VCaP (cell line): ENCODE data around the gene HAGHL.

ENCODE experiments used
- H3K27ac ChIP-seq: fragments of 450-650 bp; 2 replicates; pipeline ENCODE4 v1.5.1; 2017
- CTCF ChIP-seq: fragments of 450-650 bp; conservative IDR thresholded peaks from 2 replicates; pipeline ENCODE4 v1.5.1; 2017; ENCODE audit warnings: mild to moderate bottlenecking, moderate library complexity

HAGHL gene

DNA sequence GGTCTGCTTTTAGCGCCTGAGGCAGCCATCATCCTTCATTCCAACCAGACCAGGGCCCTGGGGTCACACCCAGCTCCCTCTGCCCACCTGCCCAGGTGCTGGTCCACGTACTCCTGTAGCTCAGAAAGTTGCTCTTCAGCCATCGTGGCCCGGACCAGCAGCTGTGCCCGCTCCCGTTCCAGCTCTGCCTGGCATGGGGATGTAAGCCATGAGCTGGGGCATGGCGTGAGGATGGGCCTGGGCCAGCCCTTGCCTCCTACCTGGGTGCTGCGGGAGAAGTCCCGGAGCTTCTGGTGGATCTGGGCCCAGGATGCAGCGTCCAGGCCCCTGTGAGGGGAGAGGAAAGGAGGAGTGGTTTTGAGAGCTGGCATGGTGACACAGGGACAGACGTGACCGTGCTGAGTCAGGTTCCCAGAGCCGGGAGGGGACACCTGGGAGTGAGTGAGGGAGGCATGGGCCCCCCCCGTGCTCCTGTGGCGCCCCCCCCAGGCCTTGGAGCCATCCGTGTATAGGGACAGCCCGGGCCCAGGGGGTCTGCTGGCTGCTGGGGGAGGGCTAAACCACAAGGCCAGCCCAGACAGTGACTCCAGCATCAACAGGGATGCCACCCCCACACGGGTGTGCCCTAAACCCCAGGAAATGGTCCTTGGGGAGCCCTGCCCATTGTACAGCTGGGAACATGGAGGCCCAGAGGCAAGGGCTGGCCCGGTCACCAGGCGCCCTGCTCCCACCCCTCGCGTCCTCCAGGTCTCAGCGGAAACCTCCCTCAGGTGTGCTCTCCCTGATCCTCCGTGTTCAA, 3.9 kb upstream of the HAGHL start:
- H3K27ac ChIP-seq = no peak overlapping the region
- TF ChIP-seq CTCF = no peak

DNA sequence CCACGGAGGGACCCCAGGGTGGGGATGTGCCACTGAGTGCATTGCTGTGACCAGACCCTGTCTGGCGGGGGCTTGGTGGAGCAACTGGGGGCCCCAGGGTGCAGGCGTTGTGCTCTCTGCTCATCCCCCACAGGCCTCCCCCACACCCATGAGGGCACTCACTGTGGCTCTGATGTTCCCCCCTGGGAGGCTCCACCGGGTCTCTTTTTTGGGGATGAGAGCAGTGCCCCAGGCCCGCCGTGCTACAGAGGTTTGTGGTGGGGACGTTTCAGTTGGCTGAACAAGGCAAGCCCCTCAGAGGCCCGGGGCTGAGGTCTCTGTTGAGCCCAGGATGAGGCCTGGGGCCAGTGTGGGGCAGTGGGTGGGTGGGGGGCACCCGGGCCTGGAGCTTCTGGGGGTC, 3.2 kb upstream of the HAGHL start:
- H3K27ac ChIP-seq = no peak overlapping the region
- no peak for TF ChIP-seq CTCF

- H3K27ac ChIP-seq = peak overlapping the region; percentile 90; the same call in 1 of the 2 replicates
Observed at GRCh38 chr16:724188-725040, 2.5 kb upstream of the HAGHL start.

GRCh38 chr16:725041-725376, 1.9 kb upstream of the HAGHL start:
- TF ChIP-seq CTCF = no peak
- H3K27ac ChIP-seq = peak overlapping the region; percentile 90

More at GRCh38 chr16:724188-725040, 2.5 kb upstream of the HAGHL start:
- TF ChIP-seq CTCF = no peak

DNA sequence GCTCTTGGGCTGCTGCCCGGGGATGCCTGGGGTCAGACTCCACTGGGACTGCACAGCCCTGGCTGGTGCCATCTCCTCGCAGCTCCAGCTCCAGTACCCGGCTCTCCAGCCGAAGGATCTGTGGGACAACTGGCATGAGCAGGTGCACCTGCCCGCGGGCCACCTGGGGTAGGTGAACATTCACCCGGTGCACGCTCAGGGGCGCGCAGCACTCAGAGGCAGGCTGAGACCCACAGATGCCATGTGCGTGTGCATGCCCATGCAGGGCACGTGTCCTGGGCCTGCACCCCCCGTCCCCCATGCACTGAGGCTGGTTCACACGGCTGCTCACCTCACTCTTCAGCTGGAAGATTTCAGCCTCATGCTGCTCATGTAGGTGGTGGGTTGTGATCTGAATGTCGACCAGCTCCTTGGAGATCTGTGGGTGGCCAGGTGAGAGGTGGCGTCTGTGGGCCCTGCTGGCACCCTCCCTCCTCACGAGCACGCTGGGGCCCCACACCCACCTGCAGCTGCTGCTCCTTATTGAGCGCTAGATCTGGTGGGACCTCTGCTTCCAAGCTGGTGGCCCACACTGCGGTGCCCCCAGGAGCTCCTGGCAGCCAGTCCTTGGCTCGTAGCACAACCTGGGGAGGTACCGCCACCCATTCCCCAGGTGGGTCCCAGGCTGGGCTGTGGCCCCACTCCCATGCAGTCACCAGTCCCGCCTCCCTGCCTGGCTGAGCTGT, 1.3 kb upstream of the HAGHL start:
- H3K27ac ChIP-seq = peak overlapping the region; percentile 90
- no peak for TF ChIP-seq CTCF

DNA sequence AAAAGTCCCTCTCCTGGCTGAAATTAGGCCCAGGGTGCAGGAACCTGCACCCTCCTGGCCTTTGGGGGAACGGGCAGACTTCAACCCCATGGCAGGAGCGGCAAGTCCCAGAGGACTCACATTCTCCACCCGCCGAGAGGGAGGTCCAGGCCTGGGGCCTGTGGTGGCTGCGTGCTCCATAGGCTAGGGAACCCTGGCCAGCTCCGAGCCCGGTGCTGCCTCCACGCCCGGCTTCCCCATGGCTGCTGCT, 793 bp upstream of the HAGHL start:
- no peak for TF ChIP-seq CTCF
- H3K27ac ChIP-seq = peak overlapping the region; percentile 90

DNA sequence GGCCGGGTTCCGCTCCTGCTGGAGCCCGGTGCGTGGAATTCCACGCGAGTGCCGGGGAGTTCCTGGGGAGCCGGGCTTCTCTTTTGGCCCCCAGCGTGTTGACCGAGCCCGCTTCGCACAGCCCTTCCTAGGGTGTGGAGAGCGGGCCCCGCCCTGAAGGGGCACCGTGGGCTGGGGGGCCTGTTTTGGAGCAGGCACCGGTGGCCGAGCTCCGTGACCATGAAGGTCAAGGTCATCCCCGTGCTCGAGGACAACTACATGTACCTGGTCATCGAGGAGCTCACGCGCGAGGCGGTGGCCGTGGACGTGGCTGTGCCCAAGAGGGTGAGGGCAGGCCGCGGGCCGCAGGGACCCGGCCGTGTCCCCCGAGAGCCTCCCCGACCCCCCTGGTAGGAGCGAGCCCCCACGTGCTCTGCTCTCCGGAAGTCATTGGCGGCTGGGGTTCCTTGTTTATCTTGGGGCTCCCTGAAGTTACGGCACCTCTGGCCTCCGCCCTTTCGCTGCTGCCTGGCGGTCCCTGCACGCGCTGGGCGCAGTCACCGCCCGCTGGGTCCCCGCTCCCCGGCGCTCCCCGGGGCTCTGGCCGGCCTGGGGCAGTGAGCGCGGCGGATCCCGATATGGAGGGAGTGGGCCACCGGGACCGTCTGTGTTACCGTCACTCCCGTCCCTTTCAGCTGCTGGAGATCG, 528 bp downstream of the HAGHL start:
- no peak for TF ChIP-seq CTCF
- peak overlapping the region; percentile 90 for H3K27ac ChIP-seq
